GM23338 (cell line): ENCODE results near the gene NUP42. TPM values are rescaled to one million over a fixed set of nuclear protein-coding genes. Genes with fewer than 3 reads are reported as not detected.

ENCODE experiments used
- polyA plus RNA-seq: library from polyadenylated mRNA; unstranded; fragments of >200 nt; fragmentation: Nextera tagmentation; extraction: Ambion mirVana; gene quantifications from 2 replicates; pipeline ENCODE4 v1.2.1, GENCODE V29; 2016
- total RNA-seq: library from RNA; depleted of rRNA; stranded (reverse); fragments of >200 nt; shearing (Covaris generic); gene quantifications from 2 replicates; pipeline ENCODE4 v1.2.3, GENCODE V29; 2014; rRNA removed

Gene NUP42
- total and polyA plus RNA-seq, 2 experiments from 2014 or later = 39.1 to 42.7 TPM

Other genes with a start within 250 kb of the NUP42 start
- 175 and 181 TPM in 2 replicates for gene HYCC1, start 167.9 kb upstream of the NUP42 start, total RNA-seq
- 42.4 and 55.4 TPM in 2 replicates for gene HYCC1, start 167.9 kb upstream of the NUP42 start, polyA plus RNA-seq
- 119 and 143 TPM in 2 replicates for gene KLHL7, start 76.3 kb upstream of the NUP42 start, total RNA-seq
- gene KLHL7, start 76.3 kb upstream of the NUP42 start, polyA plus RNA-seq = 85.8 and 92.5 TPM in 2 replicates
- 0.76 and 1.4 TPM in 2 replicates for gene GPNMB, start 64.7 kb downstream of the NUP42 start, total RNA-seq
- gene GPNMB, start 64.7 kb downstream of the NUP42 start, polyA plus RNA-seq = 1.0 and 1.2 TPM in 2 replicates
- 96.8 and 112 TPM in 2 replicates for gene MALSU1, start 117.3 kb downstream of the NUP42 start, total RNA-seq
- gene MALSU1, start 117.3 kb downstream of the NUP42 start, polyA plus RNA-seq = 190 and 209 TPM in 2 replicates